Measurements from ENCODE around the gene CDH23.

CDH23 gene

GRCh38 chr10:71767420-71768035 is 370.8 kb downstream of the CDH23 start:
- no peak for DNase-seq

GRCh38 chr10:71769279-71769823 is 372.6 kb downstream of the CDH23 start:
- no peak for DNase-seq

DNA sequence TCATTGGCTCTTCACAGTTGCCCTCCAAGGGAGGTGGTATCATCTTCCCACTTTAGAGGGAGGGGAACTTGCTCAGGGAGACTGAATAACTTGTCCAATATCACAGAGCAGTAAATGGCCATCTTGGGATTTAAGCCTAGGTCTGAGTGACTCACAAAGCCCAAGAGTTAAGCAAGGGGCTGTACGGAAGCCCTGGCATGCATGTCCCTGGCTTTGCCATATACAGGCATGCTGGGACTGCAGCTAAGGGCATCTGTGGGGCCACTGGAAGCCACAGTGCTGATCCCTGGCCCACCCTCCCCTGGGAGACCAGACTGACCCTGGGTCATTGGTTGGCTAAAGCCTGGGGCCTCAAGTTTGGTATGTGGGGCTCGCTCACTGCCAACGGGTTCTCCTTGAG is 373.5 kb downstream of the CDH23 start:
- no peak for DNase-seq

DNA sequence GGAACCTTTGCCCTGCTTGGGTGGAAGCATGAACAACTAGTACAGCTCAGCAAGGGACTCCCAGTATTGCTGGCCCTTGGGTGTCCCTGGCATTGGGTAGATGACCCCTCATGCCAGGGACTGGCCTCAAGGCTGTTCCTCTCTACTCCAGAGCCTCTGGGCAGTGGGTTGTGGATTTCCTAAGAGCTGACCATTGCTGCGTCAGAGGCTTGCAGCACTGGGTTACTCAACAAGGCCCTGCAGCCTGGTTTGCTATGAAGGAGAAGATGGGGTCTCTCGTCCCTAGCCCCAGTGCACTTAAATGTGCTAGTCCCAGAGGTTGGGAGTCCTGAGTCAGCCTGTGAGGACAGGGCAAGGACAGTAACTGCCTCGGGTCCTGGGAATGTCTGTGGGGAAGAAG is 374.1 kb downstream of the CDH23 start:
- DNase-seq, result no peak

GRCh38 chr10:71771204-71771603 is 374.5 kb downstream of the CDH23 start:
- no peak for DNase-seq

DNA sequence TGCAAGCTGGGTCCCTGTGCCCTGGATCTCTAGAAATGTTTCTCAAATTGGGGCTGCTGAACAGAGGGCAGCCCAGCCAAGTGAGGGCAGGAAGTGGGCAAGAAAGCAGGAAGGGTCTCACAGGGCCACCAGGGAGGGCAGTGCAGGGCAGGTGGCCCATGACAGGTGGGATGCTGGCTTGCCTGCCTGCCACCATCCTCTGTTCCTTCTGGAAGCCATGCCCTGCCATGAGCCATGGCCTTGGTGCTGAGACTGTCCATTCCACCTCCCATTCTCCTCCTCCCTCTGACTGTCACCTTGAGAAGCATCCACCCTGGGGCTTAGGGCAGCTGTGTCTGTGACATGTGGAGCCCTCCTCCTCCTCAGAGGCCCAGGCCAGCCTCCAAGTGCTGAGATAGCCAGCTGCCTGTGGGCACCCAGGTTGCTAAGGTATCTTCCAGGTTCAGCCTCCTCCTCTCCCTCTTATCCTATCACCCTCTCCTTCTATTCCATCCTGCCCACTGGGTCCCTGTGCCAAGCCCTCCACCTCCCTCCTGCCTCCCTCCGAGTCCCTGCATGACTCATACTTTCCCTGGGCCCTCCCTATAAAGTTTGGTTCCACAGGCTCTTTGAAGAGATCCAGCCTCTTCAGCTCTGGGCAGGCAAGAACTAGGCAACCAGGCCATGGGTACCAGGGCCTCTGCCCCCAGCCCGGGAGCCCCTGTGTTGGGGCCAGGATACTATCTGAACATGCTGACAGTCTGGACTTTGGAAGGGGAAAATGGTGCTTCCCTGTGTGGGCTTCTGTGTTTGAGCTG is 375.3 kb downstream of the CDH23 start:
- peak; percentile 31 for DNase-seq

GRCh38 chr10:71772832-71773220 is 376.1 kb downstream of the CDH23 start:
- DNase-seq, result peak; percentile 48

DNA sequence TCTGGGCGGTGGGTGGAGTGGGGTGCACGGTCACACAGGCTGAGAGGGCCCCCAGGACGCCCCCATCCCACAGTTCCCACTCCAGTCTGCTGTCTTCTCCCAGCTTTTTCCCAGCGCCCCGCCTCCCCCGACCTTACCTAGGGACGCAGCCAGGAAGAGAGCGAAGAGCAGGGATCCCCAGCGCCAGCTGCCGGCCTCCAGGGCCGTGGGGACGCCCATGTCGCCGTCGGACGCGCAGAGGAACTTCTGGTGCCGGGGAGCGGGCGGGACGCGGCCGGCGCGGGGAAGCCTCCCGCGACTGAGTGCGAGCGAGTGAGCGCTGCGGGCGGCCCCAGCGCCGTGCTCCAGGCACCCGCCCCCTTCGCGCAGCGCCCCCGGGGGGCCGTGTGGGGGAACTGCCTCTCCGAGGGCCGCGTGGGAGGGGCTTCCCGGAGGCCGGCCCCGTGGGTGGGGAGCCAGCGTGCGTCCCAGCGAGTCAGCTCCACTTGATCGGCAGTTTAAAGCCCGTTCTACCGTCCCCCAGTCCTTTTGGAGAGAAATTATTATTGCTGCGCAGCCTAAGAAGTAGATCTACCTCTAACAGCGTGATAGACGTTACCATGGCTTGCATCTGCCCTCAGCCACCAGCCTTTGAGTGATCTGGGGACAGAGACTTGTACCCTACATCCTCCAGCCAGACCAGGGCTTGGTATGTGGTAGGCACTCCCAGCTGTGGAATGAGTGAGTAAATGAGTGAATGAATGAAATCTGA is 376.7 kb downstream of the CDH23 start, which contains the start of gene VSIR:
Gene VSIR (minus strand): TSS at position 300 of the 751 bp plus-strand sequence. CDS start 81 bp downstream, at position 219.
- peak; percentile 91 for DNase-seq

GRCh38 chr10:71774916-71775702 is 378.4 kb downstream of the CDH23 start:
- no peak for DNase-seq

- DNase-seq, result no peak
Observed at GRCh38 chr10:71776481-71776925, 379.8 kb downstream of the CDH23 start.

DNA sequence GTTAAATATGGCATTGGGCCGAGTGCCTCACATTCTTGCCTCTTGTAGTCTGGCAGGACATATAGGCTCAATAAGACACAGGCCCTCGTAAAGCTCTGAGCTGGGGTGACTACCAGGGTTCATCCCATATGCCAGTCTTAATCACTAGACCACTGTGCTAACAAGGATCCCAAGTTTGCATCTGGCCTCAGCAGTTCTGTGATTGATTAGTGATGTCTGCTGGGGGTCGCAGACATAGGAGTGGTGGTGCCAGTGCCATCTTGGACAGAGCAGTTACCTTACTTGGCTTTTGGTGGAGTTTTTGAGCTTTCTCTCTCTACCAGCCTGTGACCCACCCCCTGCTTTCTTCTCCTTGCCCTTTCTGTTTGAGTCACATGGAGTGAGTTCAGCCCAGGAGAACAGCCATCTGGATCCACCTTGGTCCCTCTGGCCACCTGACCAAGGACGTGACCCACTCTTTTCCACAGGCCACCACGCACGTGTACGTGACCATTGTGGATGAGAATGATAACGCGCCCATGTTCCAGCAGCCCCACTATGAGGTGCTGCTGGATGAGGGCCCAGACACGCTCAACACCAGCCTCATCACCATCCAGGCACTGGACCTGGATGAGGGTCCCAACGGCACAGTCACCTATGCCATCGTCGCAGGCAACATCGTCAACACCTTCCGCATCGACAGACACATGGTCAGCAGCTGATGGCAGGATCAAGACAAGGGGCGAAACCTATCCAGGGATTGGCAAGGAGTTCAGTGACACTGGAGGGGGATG is 380.7 kb downstream of the CDH23 start:
- DNase-seq, result no peak

- no peak for DNase-seq
Observed at GRCh38 chr10:71778071-71778825, 381.5 kb downstream of the CDH23 start.

DNA sequence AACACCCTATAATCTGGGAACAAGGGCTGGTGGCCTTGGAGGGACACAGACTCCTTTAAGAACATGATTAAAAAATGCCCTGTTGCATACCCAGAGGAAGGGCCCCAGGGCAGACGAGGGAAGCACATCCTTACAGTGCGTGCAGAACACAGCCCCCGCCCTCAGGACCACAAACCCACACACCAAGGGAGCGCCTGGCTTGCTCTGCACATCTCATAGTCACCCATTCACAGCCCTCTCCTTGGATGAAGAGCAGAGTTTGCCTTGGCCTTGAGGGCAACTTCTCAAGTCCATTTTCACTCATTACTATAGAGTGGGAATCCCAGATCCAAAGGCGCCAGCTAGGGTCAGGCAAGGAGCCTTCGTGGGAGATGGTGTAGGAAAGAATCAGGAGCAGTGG is 382.9 kb downstream of the CDH23 start:
- no peak for DNase-seq

GRCh38 chr10:71780156-71780555 is 383.4 kb downstream of the CDH23 start:
- no peak for DNase-seq

GRCh38 chr10:71780719-71781118 is 384.0 kb downstream of the CDH23 start:
- no peak for DNase-seq

DNA sequence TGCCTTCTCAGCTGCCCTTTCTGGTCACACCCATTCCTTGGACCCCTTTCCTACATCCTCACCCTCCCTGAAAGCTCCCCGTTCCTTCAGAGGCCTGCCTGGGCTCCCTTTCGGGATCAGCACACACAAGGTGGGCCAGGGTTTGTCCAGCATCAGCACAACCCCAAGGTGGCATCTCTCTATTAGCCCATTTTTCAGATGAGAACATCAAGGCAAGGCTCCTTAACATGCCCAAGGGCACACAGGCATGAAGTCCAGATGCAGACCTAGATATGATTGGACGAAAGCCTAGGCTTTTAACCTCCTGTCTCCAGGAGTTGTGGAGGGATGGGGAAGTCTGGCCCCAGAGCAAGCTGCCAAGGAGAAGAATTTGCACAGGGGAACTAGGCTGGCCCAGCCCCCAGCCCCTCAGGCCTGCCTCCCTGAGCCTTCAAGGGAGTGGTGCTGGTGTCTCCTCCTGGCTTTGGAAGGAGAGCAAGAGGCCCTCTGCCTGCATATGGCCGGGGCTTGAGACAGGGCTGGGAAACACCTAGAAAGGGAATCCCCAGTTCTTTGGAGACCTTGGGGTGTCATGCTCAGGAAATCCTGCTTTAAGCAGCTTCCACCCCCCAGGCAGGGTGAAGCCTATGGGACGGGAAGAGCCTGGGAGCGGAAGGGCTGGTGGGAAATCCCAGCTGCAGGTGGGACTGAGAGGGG is 385.6 kb downstream of the CDH23 start:
- no peak for DNase-seq

- DNase-seq, result no peak
Observed at GRCh38 chr10:71782917-71783490, 386.3 kb downstream of the CDH23 start.

DNA sequence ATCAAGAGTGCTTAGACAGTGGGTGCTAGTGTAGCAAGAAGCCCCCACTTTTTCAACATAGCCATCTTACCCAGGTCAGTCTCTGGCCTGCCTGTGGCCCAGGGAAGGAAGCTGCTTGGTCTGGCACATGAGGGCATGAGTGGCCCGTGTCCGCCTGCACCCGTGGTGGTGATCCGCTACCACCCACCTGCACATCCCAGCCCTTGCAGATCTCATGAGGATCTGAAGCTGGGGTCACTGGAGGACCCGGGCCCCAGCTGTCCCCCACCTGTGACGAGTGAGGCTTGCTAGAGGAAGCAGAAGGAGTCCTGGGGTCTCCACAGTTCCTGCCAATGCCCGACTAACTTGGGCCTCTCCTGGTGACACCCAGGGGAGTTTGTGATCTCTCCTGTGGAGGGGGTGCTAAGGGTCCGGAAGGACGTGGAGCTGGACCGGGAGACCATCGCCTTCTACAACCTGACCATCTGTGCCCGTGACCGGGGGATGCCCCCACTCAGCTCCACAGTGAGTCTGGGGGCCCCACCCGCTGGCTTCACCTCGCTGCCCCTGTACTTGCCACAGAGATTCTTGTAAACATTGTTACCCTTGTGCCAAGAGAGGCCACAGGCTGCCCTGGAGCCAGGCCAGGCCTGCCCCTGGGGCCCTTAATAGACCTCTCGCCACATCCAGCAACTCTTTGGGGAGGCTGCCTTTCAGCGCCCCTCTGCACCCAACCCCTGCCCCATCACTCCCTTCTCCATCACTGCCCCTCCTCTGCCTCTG is 387.4 kb downstream of the CDH23 start:
- no peak for DNase-seq

- DNase-seq, result no peak
Observed at GRCh38 chr10:71784679-71785272, 388.1 kb downstream of the CDH23 start.
